HepG2 (cell line): ENCODE data around the gene PTMA. TPM values are rescaled to one million over a fixed set of nuclear protein-coding genes. Genes with fewer than 3 reads are reported as not detected.

ENCODE experiments used
- AKAP8 ChIP-seq: sonication (generic); formaldehyde crosslinking; IDR thresholded peaks from 2 replicates; pipeline ENCODE4 v1.5.1; 2020; ENCODE audit warnings: mild to moderate bottlenecking, missing genetic modification reagents
- ASH2L ChIP-seq: fragments of 300-600, 200-600 bp; sonication (generic); IDR thresholded peaks from 2 replicates; pipeline ENCODE4 v1.7.0; 2017; ENCODE audit warnings: low read depth, mild to moderate bottlenecking, moderate library complexity, mixed read lengths, low read length; ENCODE audit not compliant: insufficient read length
- ATF7-NPFF ChIP-seq: sonication (generic); formaldehyde crosslinking; IDR thresholded peaks from 2 replicates; pipeline ENCODE4 v1.8.1; 2023; ENCODE audit warnings: mild to moderate bottlenecking, low read depth, missing genetic modification reagents, moderate library complexity
- CREB1 ChIP-seq, 2 experiments: fragments of 450-650 bp in 1 of 2; IDR thresholded peaks; 2 replicates each; pipeline ENCODE4 v1.6.1; 2016 to 2017; ENCODE audit warnings: control low read depth in 1 of 2, mild to moderate bottlenecking in 1 of 2, missing compliant biosample characterization in 1 of 2, missing genetic modification characterization in 1 of 2
- ELF4 ChIP-seq: sonication (generic); formaldehyde crosslinking; IDR thresholded peaks from 2 replicates; pipeline ENCODE4 v1.5.0; 2020; ENCODE audit warnings: missing genetic modification reagents, mild to moderate bottlenecking, moderate library complexity, borderline replicate concordance
- FOXA3 ChIP-seq: IDR thresholded peaks from 2 replicates; pipeline ENCODE4 v1.6.1; 2016; ENCODE audit warnings: missing genetic modification reagents, missing compliant biosample characterization
- GLI4 ChIP-seq: sonication (generic); formaldehyde crosslinking; IDR thresholded peaks from 2 replicates; pipeline ENCODE4 v1.5.1; 2020; ENCODE audit warnings: missing genetic modification reagents, mild to moderate bottlenecking, moderate library complexity, borderline replicate concordance
- HOXA3 ChIP-seq: sonication (generic); formaldehyde crosslinking; IDR thresholded peaks from 2 replicates; pipeline ENCODE4 v1.5.0; 2020; ENCODE audit warnings: missing genetic modification reagents
- HOXD1 ChIP-seq: sonication (generic); formaldehyde crosslinking; IDR thresholded peaks from 2 replicates; pipeline ENCODE4 v1.5.0; 2020; ENCODE audit warnings: missing genetic modification reagents
- IRF2 ChIP-seq: IDR thresholded peaks from 2 replicates; pipeline ENCODE4 v1.6.1; 2018; ENCODE audit warnings: missing genetic modification reagents, missing compliant biosample characterization
- KLF16 ChIP-seq, 2 experiments: sonication (generic) in 1 of 2; formaldehyde crosslinking in 1 of 2; IDR thresholded peaks; 2 replicates each; pipeline versions ENCODE4 v1.6.1 to v1.8.0; 2016 to 2023; ENCODE audit warnings: missing genetic modification reagents in 2 of 2, missing compliant biosample characterization in 1 of 2
- KLF6 ChIP-seq: IDR thresholded peaks from 2 replicates; pipeline ENCODE4 v1.8.0; 2016; ENCODE audit warnings: missing biosample characterization, missing genetic modification reagents
- MYNN ChIP-seq: sonication (generic); formaldehyde crosslinking; IDR thresholded peaks from 2 replicates; pipeline ENCODE4 v1.4.0; 2020; ENCODE audit warnings: mild to moderate bottlenecking, low read depth, missing genetic modification reagents
- MZF1 ChIP-seq: sonication (generic); formaldehyde crosslinking; IDR thresholded peaks from 2 replicates; pipeline ENCODE4 v1.8.1; 2023; ENCODE audit warnings: mild to moderate bottlenecking, missing genetic modification reagents, borderline replicate concordance
- NCOA2 ChIP-seq: sonication (generic); formaldehyde crosslinking; IDR thresholded peaks from 2 replicates; pipeline ENCODE4 v1.8.0; 2022; ENCODE audit warnings: inconsistent platforms
- NFKBIZ ChIP-seq: IDR thresholded peaks from 2 replicates; pipeline ENCODE4 v1.6.1; 2018; ENCODE audit warnings: missing genetic modification reagents, missing compliant biosample characterization
- NR2C2 ChIP-seq: sonication (generic); formaldehyde crosslinking; IDR thresholded peaks from 2 replicates; pipeline ENCODE4 v1.4.0; 2020; ENCODE audit warnings: missing genetic modification reagents, mild to moderate bottlenecking, moderate library complexity, borderline replicate concordance
- NR3C1 ChIP-seq: sonication (generic); formaldehyde crosslinking; IDR thresholded peaks from 2 replicates; pipeline ENCODE4 v1.4.0; 2020; ENCODE audit warnings: missing genetic modification reagents
- PHB2 ChIP-seq: fragments of 450-650 bp; IDR thresholded peaks from 2 replicates; pipeline ENCODE4 v1.6.1; 2018; ENCODE audit not compliant: partially characterized antibody
- RXRA ChIP-seq: sonication (generic); formaldehyde crosslinking; IDR thresholded peaks from 2 replicates; pipeline ENCODE4 v1.5.1; 2020; ENCODE audit warnings: missing genetic modification reagents
- STAT6 ChIP-seq: sonication (generic); formaldehyde crosslinking; IDR thresholded peaks from 2 replicates; pipeline ENCODE4 v1.4.0; 2020; ENCODE audit warnings: missing genetic modification reagents, mild to moderate bottlenecking, borderline replicate concordance
- THAP11 ChIP-seq: IDR thresholded peaks from 2 replicates; pipeline ENCODE4 v1.6.1; 2016; ENCODE audit warnings: missing biosample characterization, missing genetic modification reagents
- ZNF619 ChIP-seq: sonication (generic); formaldehyde crosslinking; IDR thresholded peaks from 2 replicates; pipeline ENCODE4 v1.4.0; 2020; ENCODE audit warnings: mild to moderate bottlenecking, missing genetic modification reagents
- ZNF691 ChIP-seq: sonication (generic); formaldehyde crosslinking; IDR thresholded peaks from 2 replicates; pipeline ENCODE4 v1.4.0; 2020; ENCODE audit warnings: missing genetic modification reagents, low read depth, mild to moderate bottlenecking, borderline replicate concordance
- ZNF747 ChIP-seq: sonication (generic); formaldehyde crosslinking; IDR thresholded peaks from 2 replicates; pipeline ENCODE4 v1.8.1; 2023; ENCODE audit warnings: missing genetic modification reagents, mild to moderate bottlenecking, borderline replicate concordance
- ZNF790 ChIP-seq: sonication (generic); formaldehyde crosslinking; IDR thresholded peaks from 2 replicates; pipeline ENCODE4 v1.8.0; 2022; ENCODE audit warnings: missing genetic modification reagents, mild to moderate bottlenecking, borderline replicate concordance
- polyA plus RNA-seq, 8 experiments: library from polyadenylated mRNA; depleted of rRNA in 3 of 8; stranded (reverse) in 7 of 8; unstranded in 1 of 8; fragments of >200 nt; fragmentation: Illumina TruSeq in 4 of 8; extraction: Trizol in 4 of 8; gene quantifications; 2 replicates each; pipeline versions ENCODE4 v1.2.1 to v1.2.3, GENCODE V29; 2011 to 2016; ENCODE audit warnings: low read depth in 4 of 8, missing spikeins in 1 of 8, mixed read lengths in 1 of 8; ENCODE audit not compliant: insufficient read depth in 1 of 8
- total RNA-seq, 5 experiments: library from RNA; depleted of rRNA; stranded (reverse); fragments of >200 nt; fragmentation: Illumina TruSeq; extraction: Trizol; gene quantifications; 2 replicates each; pipeline ENCODE4 v1.2.3, GENCODE V29; 2016; ENCODE audit warnings: low read depth in 1 of 5

Gene PTMA
- total and polyA plus RNA-seq, 2 of the 13 experiments (the other 11 are each of a cell fraction or from before 2014, with no cell fraction given), result 190 to 1,086 TPM

GRCh38 chr2:231680992-231681852 is 27.1 kb upstream of the PTMA start (continued):
- peak; percentile 96; the same call in 1 of the 2 replicates for TF ChIP-seq AKAP8 (CRISPR knock-in tag)
- TF ChIP-seq IRF2 (CRISPR knock-in tag), result peak; percentile 37; the same call in 1 of the 2 replicates
- 0 out of 2 replicates have a peak, but pooled peaks have one; percentile 23 for TF ChIP-seq HOXD1 (CRISPR knock-in tag)
- peak; percentile 90 for TF ChIP-seq HOXA3 (CRISPR knock-in tag)
- TF ChIP-seq NR2C2 (CRISPR knock-in tag), result peak; percentile 92
- peak; percentile 93 for TF ChIP-seq ATF7-NPFF
- TF ChIP-seq ZNF790, result peak; percentile 65; the same call in 1 of the 2 replicates
- peak; percentile 55; the same call in 1 of the 2 replicates for TF ChIP-seq RXRA (CRISPR knock-in tag)
- peak; percentile 70 for TF ChIP-seq THAP11 (CRISPR knock-in tag)
- TF ChIP-seq KLF16 (CRISPR knock-in tag; IDR thresholded peaks at IDR 0.05), result peak in 1 of 2 experiments; percentile 60; a peak in 1 of 4 replicates
- no peak for TF ChIP-seq ZNF747 (CRISPR knock-in tag)
- no peak for TF ChIP-seq NR3C1 (CRISPR knock-in tag)
- peak; percentile 42; the same call in 1 of the 2 replicates for TF ChIP-seq NCOA2
- no peak for TF ChIP-seq STAT6 (CRISPR knock-in tag)
- peak; percentile 94 for TF ChIP-seq ASH2L
- TF ChIP-seq KLF6 (CRISPR knock-in tag), result peak; percentile 58; the same call in 1 of the 2 replicates
- no peak for TF ChIP-seq PHB2
- TF ChIP-seq FOXA3, result peak; percentile 62
- peak; percentile 81; the same call in 1 of the 2 replicates for TF ChIP-seq GLI4 (CRISPR knock-in tag)
- TF ChIP-seq MZF1 (CRISPR knock-in tag), result no peak
- no peak for TF ChIP-seq ELF4
- TF ChIP-seq NFKBIZ (CRISPR knock-in tag), result peak; percentile 55
- peak; percentile 86 for TF ChIP-seq ZNF691 (CRISPR knock-in tag)
- TF ChIP-seq MYNN (CRISPR knock-in tag), result peak; percentile 53
- TF ChIP-seq ZNF619 (CRISPR knock-in tag), result 0 out of 2 replicates have a peak, but pooled peaks have one; percentile 41
- TF ChIP-seq CREB1 (IDR thresholded peaks at IDR 0.05), result peak; percentile 1; the same call in 1 of the 2 replicates
- no peak for TF ChIP-seq CREB1 (CRISPR knock-in tag; IDR thresholded peaks at IDR 0.05)
